ENCODE measurements around the gene TMEM63C.

Gene TMEM63C

GRCh38 chr14:77214216-77214615 lies 32.6 kb downstream of the TMEM63C start:
- Histone ChIP-seq H4K20me1 (ENCODE audit: insufficient read depth) (no peaks in the 10 kb centered on the region), H3K27ac (no peak overlapping the region), H3K4me1 (ENCODE audit: low read depth, poor library complexity, severe bottlenecking) (no peaks in the 10 kb centered on the region), H2AFZ (ENCODE audit: low read depth) (no peak overlapping the region), H3K4me3 (IDR thresholded peaks at IDR 0.05; ENCODE audit: insufficient read depth, low read depth, low read length) (no peak overlapping the region), H3K9ac (no peak overlapping the region), H3K36me3 (ENCODE audit: insufficient read depth) (no peaks in the 10 kb centered on the region), H3K4me2 (no peak overlapping the region), H3K27me3 (ENCODE audit: insufficient read depth, low read depth) (no peaks in the 10 kb centered on the region), H3K79me2 (ENCODE audit: insufficient read depth, low read depth) (no peaks in the 10 kb centered on the region)
- TF ChIP-seq CTCF (conservative IDR thresholded peaks at IDR 0.05; ENCODE audit: low read depth, low read length), result no peak

DNA sequence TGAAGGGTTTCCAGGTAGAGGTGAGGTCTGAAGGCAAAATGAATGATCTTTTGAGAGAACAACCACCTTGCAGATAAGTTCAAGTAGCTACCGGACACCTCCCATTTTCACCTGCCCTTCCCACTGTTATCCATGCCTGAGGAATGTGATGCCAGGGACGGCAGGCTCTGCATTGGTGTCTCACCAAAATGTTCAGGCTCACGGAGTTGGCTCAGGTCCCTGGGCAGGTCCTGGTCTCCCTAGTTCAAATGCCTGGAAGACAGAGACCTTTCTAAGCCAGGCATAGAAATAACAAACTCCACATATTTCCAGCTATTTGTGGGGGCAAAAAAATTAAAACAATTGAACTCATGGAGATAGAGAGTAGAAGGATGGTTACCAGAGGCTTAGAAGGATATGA lies 36.0 kb downstream of the TMEM63C start:
- H3K4me2 ChIP-seq, result no peak overlapping the region
- no peak overlapping the region for H2AFZ ChIP-seq (ENCODE audit: low read depth)
- H3K27ac ChIP-seq, result no peak overlapping the region
- no peak for TF ChIP-seq CTCF (conservative IDR thresholded peaks at IDR 0.05; ENCODE audit: low read depth, low read length)
- no peak overlapping the region for H3K9ac ChIP-seq
- H4K20me1 ChIP-seq (ENCODE audit: insufficient read depth), result no peaks in the 10 kb centered on the region
- H3K27me3 ChIP-seq (ENCODE audit: insufficient read depth, low read depth), result no peaks in the 10 kb centered on the region
- no peak overlapping the region for H3K4me3 ChIP-seq (IDR thresholded peaks at IDR 0.05; ENCODE audit: insufficient read depth, low read depth, low read length)
- H3K36me3 ChIP-seq (ENCODE audit: insufficient read depth), result no peaks in the 10 kb centered on the region
- no peaks in the 10 kb centered on the region for H3K4me1 ChIP-seq (ENCODE audit: low read depth, poor library complexity, severe bottlenecking)
- no peaks in the 10 kb centered on the region for H3K79me2 ChIP-seq (ENCODE audit: insufficient read depth, low read depth)

DNA sequence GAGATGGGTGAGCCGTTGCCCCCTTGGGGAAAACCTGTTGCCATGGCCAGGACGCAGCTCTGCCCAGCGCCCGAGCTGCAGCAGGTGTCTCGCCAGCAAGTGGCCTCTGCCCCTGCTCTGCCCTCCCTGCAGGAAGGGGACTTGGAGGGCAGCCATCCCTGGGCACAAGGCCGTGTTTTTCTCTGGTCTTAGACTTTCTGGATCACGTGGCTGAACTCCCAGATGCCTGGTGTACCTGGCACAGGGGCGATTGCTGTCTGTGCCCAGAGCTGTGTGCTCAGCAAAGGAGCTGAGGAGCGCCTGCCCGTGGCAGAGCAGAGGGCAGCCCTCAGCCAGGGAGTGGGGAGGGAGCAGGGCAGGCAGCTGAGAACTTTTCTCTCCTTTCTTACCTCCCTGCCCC lies 38.0 kb downstream of the TMEM63C start:
- Histone ChIP-seq H4K20me1 (ENCODE audit: insufficient read depth) (no peaks in the 10 kb centered on the region), H3K36me3 (ENCODE audit: insufficient read depth) (no peaks in the 10 kb centered on the region), H3K27ac (no peak overlapping the region), H2AFZ (ENCODE audit: low read depth) (no peak overlapping the region), H3K4me2 (no peak overlapping the region), H3K9ac (no peak overlapping the region), H3K27me3 (ENCODE audit: insufficient read depth, low read depth) (no peaks in the 10 kb centered on the region), H3K79me2 (ENCODE audit: insufficient read depth, low read depth) (no peaks in the 10 kb centered on the region), H3K4me1 (ENCODE audit: low read depth, poor library complexity, severe bottlenecking) (no peaks in the 10 kb centered on the region), H3K4me3 (IDR thresholded peaks at IDR 0.05; ENCODE audit: insufficient read depth, low read depth, low read length) (no peak overlapping the region)
- no peak for TF ChIP-seq CTCF (conservative IDR thresholded peaks at IDR 0.05; ENCODE audit: low read depth, low read length)

DNA sequence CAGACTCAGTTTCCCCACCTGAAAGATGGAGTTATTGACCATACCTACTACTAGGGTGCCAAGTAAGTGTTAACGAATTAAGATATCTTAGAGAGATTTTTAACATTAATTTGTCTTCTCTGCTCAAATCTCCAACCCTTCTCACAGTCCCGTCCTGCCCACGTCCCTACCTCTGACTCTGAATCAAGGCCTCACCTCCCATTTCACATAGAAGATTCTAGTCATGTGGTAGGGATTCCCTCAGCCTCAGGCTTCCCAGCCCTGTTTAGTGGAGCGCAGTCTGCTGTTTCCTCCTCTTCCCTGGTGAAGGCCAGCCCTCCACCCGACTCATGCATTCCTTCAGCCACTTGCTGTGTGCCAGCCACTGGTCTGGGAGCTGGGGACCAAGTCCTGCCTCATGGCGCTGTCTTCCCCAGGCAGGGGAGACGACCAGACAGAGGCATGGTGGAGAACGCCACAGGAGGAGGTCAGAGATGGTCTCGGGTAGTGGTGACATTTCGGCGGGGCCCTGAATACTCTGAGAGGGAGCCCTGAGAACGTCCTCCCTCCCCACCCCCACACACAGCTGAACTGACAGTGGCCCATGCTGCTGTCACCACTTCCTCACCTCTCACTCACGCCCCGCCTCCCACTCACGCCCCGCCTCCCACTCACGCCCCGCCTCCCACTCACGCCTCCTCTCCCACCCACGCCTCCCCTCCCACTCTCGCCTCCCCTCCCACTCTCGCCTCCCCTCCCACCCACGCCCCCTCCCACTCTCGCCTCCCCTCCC lies 38.8 kb downstream of the TMEM63C start:
- no peaks in the 10 kb centered on the region for H3K36me3 ChIP-seq (ENCODE audit: insufficient read depth)
- no peak overlapping the region for H3K4me2 ChIP-seq
- H3K27me3 ChIP-seq (ENCODE audit: insufficient read depth, low read depth), result no peaks in the 10 kb centered on the region
- no peaks in the 10 kb centered on the region for H4K20me1 ChIP-seq (ENCODE audit: insufficient read depth)
- no peaks in the 10 kb centered on the region for H3K4me1 ChIP-seq (ENCODE audit: low read depth, poor library complexity, severe bottlenecking)
- no peak overlapping the region for H3K27ac ChIP-seq
- H3K79me2 ChIP-seq (ENCODE audit: insufficient read depth, low read depth), result no peaks in the 10 kb centered on the region
- H2AFZ ChIP-seq (ENCODE audit: low read depth), result no peak overlapping the region
- no peak overlapping the region for H3K9ac ChIP-seq
- no peak overlapping the region for H3K4me3 ChIP-seq (IDR thresholded peaks at IDR 0.05; ENCODE audit: insufficient read depth, low read depth, low read length)
- TF ChIP-seq CTCF (conservative IDR thresholded peaks at IDR 0.05; ENCODE audit: low read depth, low read length), result no peak
